ENCODE measurements around the gene RYK. TPM values are rescaled to one million over a fixed set of nuclear protein-coding genes. Genes with fewer than 3 reads are reported as not detected.

The RYK gene
- total RNA-seq, 1 experiment from 2014 or later = 54.2 TPM

GRCh38 chr3:134287512-134287911 lies 36.9 kb upstream of the RYK start:
- H3K27ac Mint-ChIP-seq = no peak overlapping the region
- ATAC-seq (no peak), DNase-seq (ENCODE audit: low spot score) (no peak)
- H3K9me3 Mint-ChIP-seq = peaks cover 8% of the 10 kb centered on the region
- CTCF ChIA-PET = no interaction called here
- H3K4me1 Mint-ChIP-seq = no peaks in the 10 kb centered on the region
- H3K36me3 Mint-ChIP-seq = no peaks in the 10 kb centered on the region
- H3K4me3 Mint-ChIP-seq = no peak overlapping the region
- POLR2A ChIA-PET = no interaction called here
- TF ChIP-seq, protein P1, sequence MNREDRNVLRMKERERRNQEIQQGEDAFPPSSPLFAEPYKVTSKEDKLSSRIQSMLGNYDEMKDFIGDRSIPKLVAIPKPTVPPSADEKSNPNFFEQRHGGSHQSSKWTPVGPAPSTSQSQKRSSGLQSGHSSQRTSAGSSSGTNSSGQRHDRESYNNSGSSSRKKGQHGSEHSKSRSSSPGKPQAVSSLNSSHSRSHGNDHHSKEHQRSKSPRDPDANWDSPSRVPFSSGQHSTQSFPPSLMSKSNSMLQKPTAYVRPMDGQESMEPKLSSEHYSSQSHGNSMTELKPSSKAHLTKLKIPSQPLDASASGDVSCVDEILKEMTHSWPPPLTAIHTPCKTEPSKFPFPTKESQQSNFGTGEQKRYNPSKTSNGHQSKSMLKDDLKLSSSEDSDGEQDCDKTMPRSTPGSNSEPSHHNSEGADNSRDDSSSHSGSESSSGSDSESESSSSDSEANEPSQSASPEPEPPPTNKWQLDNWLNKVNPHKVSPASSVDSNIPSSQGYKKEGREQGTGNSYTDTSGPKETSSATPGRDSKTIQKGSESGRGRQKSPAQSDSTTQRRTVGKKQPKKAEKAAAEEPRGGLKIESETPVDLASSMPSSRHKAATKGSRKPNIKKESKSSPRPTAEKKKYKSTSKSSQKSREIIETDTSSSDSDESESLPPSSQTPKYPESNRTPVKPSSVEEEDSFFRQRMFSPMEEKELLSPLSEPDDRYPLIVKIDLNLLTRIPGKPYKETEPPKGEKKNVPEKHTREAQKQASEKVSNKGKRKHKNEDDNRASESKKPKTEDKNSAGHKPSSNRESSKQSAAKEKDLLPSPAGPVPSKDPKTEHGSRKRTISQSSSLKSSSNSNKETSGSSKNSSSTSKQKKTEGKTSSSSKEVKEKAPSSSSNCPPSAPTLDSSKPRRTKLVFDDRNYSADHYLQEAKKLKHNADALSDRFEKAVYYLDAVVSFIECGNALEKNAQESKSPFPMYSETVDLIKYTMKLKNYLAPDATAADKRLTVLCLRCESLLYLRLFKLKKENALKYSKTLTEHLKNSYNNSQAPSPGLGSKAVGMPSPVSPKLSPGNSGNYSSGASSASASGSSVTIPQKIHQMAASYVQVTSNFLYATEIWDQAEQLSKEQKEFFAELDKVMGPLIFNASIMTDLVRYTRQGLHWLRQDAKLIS (CRISPR knock-in tag; IDR thresholded peaks at IDR 0.05; ENCODE audit: borderline replicate concordance) = no peak
- no peak for TF ChIP-seq GRHL2 (CRISPR knock-in tag; IDR thresholded peaks at IDR 0.05; ENCODE audit: insufficient replicate concordance, severe bottlenecking)
- no peak for TF ChIP-seq ATF6 (CRISPR knock-in tag; IDR thresholded peaks at IDR 0.05)
- no peaks in the 10 kb centered on the region; the same call in 1 of the 2 replicates for H3K27me3 Mint-ChIP-seq (ENCODE audit: low read depth)

GRCh38 chr3:134284438-134284837 lies 33.8 kb upstream of the RYK start:
- no peak for DNase-seq (ENCODE audit: low spot score)
- no peak for ATAC-seq
- TF ChIP-seq EMX1 (CRISPR knock-in tag; IDR thresholded peaks at IDR 0.05) (no peak), ZNF121 (CRISPR knock-in tag; IDR thresholded peaks at IDR 0.05) (no peak), ZNF423 (CRISPR knock-in tag; IDR thresholded peaks at IDR 0.05) (no peak), TEAD1 (CRISPR knock-in tag; IDR thresholded peaks at IDR 0.05) (no peak), FOXJ3 (CRISPR knock-in tag; IDR thresholded peaks at IDR 0.05; ENCODE audit: borderline replicate concordance) (no peak), E2F1 (CRISPR knock-in tag; IDR thresholded peaks at IDR 0.05) (no peak), NFATC4 (CRISPR knock-in tag; IDR thresholded peaks at IDR 0.05) (no peak), GRHL2 (CRISPR knock-in tag; IDR thresholded peaks at IDR 0.05; ENCODE audit: insufficient replicate concordance, severe bottlenecking) (no peak)
- TF ChIP-seq, protein P2, sequence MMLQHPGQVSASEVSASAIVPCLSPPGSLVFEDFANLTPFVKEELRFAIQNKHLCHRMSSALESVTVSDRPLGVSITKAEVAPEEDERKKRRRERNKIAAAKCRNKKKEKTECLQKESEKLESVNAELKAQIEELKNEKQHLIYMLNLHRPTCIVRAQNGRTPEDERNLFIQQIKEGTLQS (CRISPR knock-in tag; conservative IDR thresholded peaks at IDR 0.05) = no peak
- TF ChIP-seq, protein P1 (CRISPR knock-in tag; IDR thresholded peaks at IDR 0.05; ENCODE audit: borderline replicate concordance) = no peak
- H3K9me3 Mint-ChIP-seq = peaks cover 8% of the 10 kb centered on the region
- H3K27me3 Mint-ChIP-seq (ENCODE audit: low read depth) = no peaks in the 10 kb centered on the region; the same call in 1 of the 2 replicates
- ChIA-PET POLR2A (no interaction called here), CTCF (no interaction called here)
- H3K36me3 Mint-ChIP-seq = no peaks in the 10 kb centered on the region
- no peak overlapping the region for H3K27ac Mint-ChIP-seq
- no peaks in the 10 kb centered on the region for H3K4me1 Mint-ChIP-seq
- no peak overlapping the region for H3K4me3 Mint-ChIP-seq
